GM20000 (cell line): ENCODE measurements around the gene ZFHX3.

Experiments
- DNase-seq: peaks from one replicate; pipeline ENCODE4 v3.0.0; 2012; ENCODE audit warnings: low spot score
- CTCF ChIP-seq: IDR thresholded peaks from 2 replicates; pipeline ENCODE4 v1.5.1; 2012; ENCODE audit warnings: mild to moderate bottlenecking, control low read depth; ENCODE audit errors: extremely low read depth, missing control alignments

The ZFHX3 gene

GRCh38 chr16:72952811-72953271 lies 95.1 kb downstream of the ZFHX3 start:
- DNase-seq, result no peak

GRCh38 chr16:72952404-72952803 lies 95.5 kb downstream of the ZFHX3 start:
- DNase-seq, result no peak
- TF ChIP-seq CTCF, result no peak

More at GRCh38 chr16:72952811-72953271, 95.1 kb downstream of the ZFHX3 start:
- no peak for TF ChIP-seq CTCF

GRCh38 chr16:72951916-72952315 lies 96.0 kb downstream of the ZFHX3 start:
- DNase-seq, result no peak
- no peak for TF ChIP-seq CTCF

GRCh38 chr16:72950669-72951068 lies 97.3 kb downstream of the ZFHX3 start:
- TF ChIP-seq CTCF, result no peak
- no peak for DNase-seq

- no peak for DNase-seq
- no peak for TF ChIP-seq CTCF
These were observed 99.6 kb downstream of the ZFHX3 start for GRCh38 chr16:72948238-72948829.

GRCh38 chr16:72947379-72948237 lies 100.3 kb downstream of the ZFHX3 start:
- no peak for TF ChIP-seq CTCF

GRCh38 chr16:72946474-72947194 lies 101.3 kb downstream of the ZFHX3 start:
- no peak for TF ChIP-seq CTCF
- DNase-seq, result no peak

More at GRCh38 chr16:72947379-72948237, 100.3 kb downstream of the ZFHX3 start:
- no peak for DNase-seq
